Measurements from ENCODE around the gene FAM217A. TPM values are rescaled to one million over a fixed set of nuclear protein-coding genes. Genes with fewer than 3 reads are reported as not detected.

FAM217A gene
- total and polyA plus RNA-seq, 10 of the 15 experiments (the other 5 are each of a cell fraction or from before 2014, with no cell fraction given) = 0.09 to 0.11 TPM; not detected in 8

DNA sequence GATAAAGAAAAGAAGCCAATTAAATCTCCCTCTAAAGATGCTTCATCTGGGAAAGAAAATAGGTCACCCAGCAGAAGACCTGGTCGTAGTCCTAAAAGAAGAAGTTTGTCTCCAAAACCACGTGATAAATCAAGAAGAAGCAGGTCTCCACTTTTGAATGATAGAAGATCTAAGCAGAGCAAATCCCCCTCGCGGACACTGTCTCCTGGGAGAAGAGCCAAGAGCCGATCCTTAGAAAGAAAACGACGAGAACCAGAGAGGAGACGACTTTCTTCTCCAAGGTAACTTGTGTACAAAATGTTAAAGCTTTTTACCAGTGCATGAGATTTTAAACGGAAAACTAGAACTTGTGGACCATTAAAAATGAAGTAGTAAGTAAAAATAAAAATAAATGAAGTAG, 46.5 kb downstream of the FAM217A start:
- H3K79me2 ChIP-seq (ENCODE audit: control insufficient read depth, insufficient read depth, low read length) = peaks cover 83% of the 10 kb centered on the region
- 82% methylated on average over 9 of the region's 9 CpGs for WGBS (ENCODE audit: insufficient coverage, insufficient replicate concordance, low lambda C conversion rate, missing lambda C conversion rate)
- no peak for TF ChIP-seq SREBF1 (IDR thresholded peaks at IDR 0.05; ENCODE audit: low read length)
- TF ChIP-seq STAT3 (IDR thresholded peaks at IDR 0.05; ENCODE audit: low read depth, low read length) = no peak
- TF ChIP-seq NFYB (IDR thresholded peaks at IDR 0.05; ENCODE audit: insufficient read depth, low read depth, low read length) = no peak
- no peak for TF ChIP-seq SPI1 (IDR thresholded peaks at IDR 0.05; ENCODE audit: borderline replicate concordance, insufficient read depth, low read depth, low read length)
- TF ChIP-seq, protein P1, sequence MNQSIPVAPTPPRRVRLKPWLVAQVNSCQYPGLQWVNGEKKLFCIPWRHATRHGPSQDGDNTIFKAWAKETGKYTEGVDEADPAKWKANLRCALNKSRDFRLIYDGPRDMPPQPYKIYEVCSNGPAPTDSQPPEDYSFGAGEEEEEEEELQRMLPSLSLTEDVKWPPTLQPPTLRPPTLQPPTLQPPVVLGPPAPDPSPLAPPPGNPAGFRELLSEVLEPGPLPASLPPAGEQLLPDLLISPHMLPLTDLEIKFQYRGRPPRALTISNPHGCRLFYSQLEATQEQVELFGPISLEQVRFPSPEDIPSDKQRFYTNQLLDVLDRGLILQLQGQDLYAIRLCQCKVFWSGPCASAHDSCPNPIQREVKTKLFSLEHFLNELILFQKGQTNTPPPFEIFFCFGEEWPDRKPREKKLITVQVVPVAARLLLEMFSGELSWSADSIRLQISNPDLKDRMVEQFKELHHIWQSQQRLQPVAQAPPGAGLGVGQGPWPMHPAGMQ (IDR thresholded peaks at IDR 0.05; ENCODE audit: borderline replicate concordance) = no peak
- no peak for TF ChIP-seq BACH1 (IDR thresholded peaks at IDR 0.05; ENCODE audit: borderline replicate concordance)
- no peak for TF ChIP-seq HDAC6 (IDR thresholded peaks at IDR 0.05; ENCODE audit: unreplicated experiment)
- no peak for TF ChIP-seq KLF5 (IDR thresholded peaks at IDR 0.05; ENCODE audit: partially characterized antibody)
- no peak for TF ChIP-seq KAT2A (conservative IDR thresholded peaks at IDR 0.05; ENCODE audit: control insufficient read depth, low read depth, low read length)
- TF ChIP-seq MXI1 (IDR thresholded peaks at IDR 0.05; ENCODE audit: low read depth, low read length) = no peak
- H3K36me3 ChIP-seq (ENCODE audit: control insufficient read depth in 2 of 2, insufficient read depth in 2 of 2, low read length in 1 of 2) = peaks cover 0 to 17% of the 10 kb centered on the region in 2 experiments
- no peak for FAIRE-seq
- in situ Hi-C loops (cut with MboI) (no loop called here), intact Hi-C loops (cut with micrococcal nuclease; ENCODE audit: unreplicated experiment) (no loop called here)
- H3K27me3 ChIP-seq (replicated peaks in 1 of 2; ENCODE audit: control insufficient read depth in 2 of 2, insufficient read depth in 2 of 2, low read length in 1 of 2) = no peaks in the 10 kb centered on the region
- H3K9ac ChIP-seq (ENCODE audit: control insufficient read depth, insufficient read depth, low read length) = no peak overlapping the region
- RAD21 ChIA-PET (ENCODE audit: unreplicated experiment) = interaction anchor here (0.9 to 1.2 kb wide), 3 partner anchors 11 to 783 kb away, joined by 3 read pairs; a partner anchor contains a TSS
- DNase-seq (ENCODE audit: low read depth, low spot score) = no peak
- H2AFZ ChIP-seq (ENCODE audit: control insufficient read depth, low read depth, low read length) = no peak overlapping the region
- CTCF ChIA-PET = interaction anchor here (1.0 to 2.2 kb wide), 2 partner anchors 11 to 23 kb away, joined by 4 to 18 read pairs; a partner anchor contains a TSS
- H3K27ac ChIP-seq (ENCODE audit: control insufficient read depth, insufficient read depth) = no peak overlapping the region
- H3K4me2 ChIP-seq (ENCODE audit: control insufficient read depth, insufficient read depth) = no peak overlapping the region
- POLR2A ChIA-PET = no interaction called here
- H3K4me3 ChIP-seq = no peak overlapping the region
- ATAC-seq = no peak
- BruUV-seq (replicated peaks) = no TSS peak
- SMC1A ChIA-PET (ENCODE audit: uncharacterized antibody, unreplicated experiment) = interaction anchor here (0.6 to 1.8 kb wide), 3 partner anchors 9 to 44 kb away, joined by 3 to 9 read pairs (median 8); a partner anchor contains a TSS
- H3K9me3 ChIP-seq (replicated peaks; ENCODE audit: control insufficient read depth, insufficient read depth, low read length) = peaks cover 1% of the 10 kb centered on the region; the same call in 1 of the 3 replicates
- no peaks in the 10 kb centered on the region; the same call in none of the 2 replicates for H4K20me1 ChIP-seq (ENCODE audit: control insufficient read depth, insufficient read depth)
- H3K4me1 ChIP-seq (ENCODE audit: control insufficient read depth, insufficient read depth, low read length) = no peaks in the 10 kb centered on the region

Data from GM12878 (cell line).